ENCODE results near the gene BTBD10. TPM values are rescaled to one million over a fixed set of nuclear protein-coding genes. Genes with fewer than 3 reads are reported as not detected.

The BTBD10 gene
- total RNA-seq, 1 donor from 2014 or later: 18.8 TPM

- DNase-seq (no peak), ATAC-seq (ENCODE audit: low read depth) (no peak)
- no peak overlapping the region for H3K27ac Mint-ChIP-seq
- intact Hi-C loops (cut with micrococcal nuclease): no loop called here
- H3K9me3 Mint-ChIP-seq: no peaks in the 10 kb centered on the region
- CTCF ChIA-PET: no interaction called here
- POLR2A ChIA-PET: no interaction called here
- H3K4me1 Mint-ChIP-seq: peaks cover 3% of the 10 kb centered on the region
- H3K36me3 Mint-ChIP-seq (ENCODE audit: low read depth): peaks cover 84% of the 10 kb centered on the region
- no peak for TF ChIP-seq CTCF (IDR thresholded peaks at IDR 0.05)
- H3K4me3 Mint-ChIP-seq: no peak overlapping the region
- no peaks in the 10 kb centered on the region for H3K27me3 Mint-ChIP-seq
These were observed 100.4 kb downstream of the BTBD10 start for GRCh38 chr11:13362596-13363109.

- H3K27me3 Mint-ChIP-seq: no peaks in the 10 kb centered on the region
- H3K9me3 Mint-ChIP-seq: no peaks in the 10 kb centered on the region
- no peaks in the 10 kb centered on the region for H3K4me1 Mint-ChIP-seq
- TF ChIP-seq CTCF (IDR thresholded peaks at IDR 0.05): no peak
- ATAC-seq (ENCODE audit: low read depth): no peak
- no peak overlapping the region for H3K27ac Mint-ChIP-seq
- CTCF ChIA-PET: no interaction called here
- H3K36me3 Mint-ChIP-seq (ENCODE audit: low read depth): peaks cover 76% of the 10 kb centered on the region
- intact Hi-C loops (cut with micrococcal nuclease): no loop called here
- no peak overlapping the region for H3K4me3 Mint-ChIP-seq
- DNase-seq: no peak
- POLR2A ChIA-PET: no interaction called here
These were observed 104.3 kb downstream of the BTBD10 start for GRCh38 chr11:13358596-13359270.

GRCh38 chr11:13357232-13357631 lies 105.8 kb downstream of the BTBD10 start:
- Mint-ChIP-seq H3K4me3 (no peak overlapping the region), H3K9me3 (no peaks in the 10 kb centered on the region), H3K36me3 (ENCODE audit: low read depth) (peaks cover 80% of the 10 kb centered on the region), H3K4me1 (no peaks in the 10 kb centered on the region), H3K27me3 (no peaks in the 10 kb centered on the region), H3K27ac (no peak overlapping the region)
- POLR2A ChIA-PET: no interaction called here
- ATAC-seq (ENCODE audit: low read depth) (no peak), DNase-seq (no peak)
- no peak for TF ChIP-seq CTCF (IDR thresholded peaks at IDR 0.05)
- intact Hi-C loops (cut with micrococcal nuclease): no loop called here
- CTCF ChIA-PET: no interaction called here

- ChIA-PET CTCF (interaction anchor here (1.0 kb wide), 1 partner anchor 20 kb away, joined by 3 read pairs; no protein-coding TSS in a partner anchor), POLR2A (no interaction called here)
- Mint-ChIP-seq H3K27ac (no peak overlapping the region), H3K4me1 (no peaks in the 10 kb centered on the region), H3K9me3 (no peaks in the 10 kb centered on the region), H3K27me3 (no peaks in the 10 kb centered on the region), H3K36me3 (ENCODE audit: low read depth) (peaks cover 74% of the 10 kb centered on the region), H3K4me3 (no peak overlapping the region)
- intact Hi-C loops (cut with micrococcal nuclease): no loop called here
- TF ChIP-seq CTCF (IDR thresholded peaks at IDR 0.05): no peak
- DNase-seq (no peak), ATAC-seq (ENCODE audit: low read depth) (no peak)
These were observed 107.8 kb downstream of the BTBD10 start for GRCh38 chr11:13355191-13355590.

GRCh38 chr11:13354335-13354734 lies 108.7 kb downstream of the BTBD10 start:
- TF ChIP-seq CTCF (IDR thresholded peaks at IDR 0.05): no peak
- Mint-ChIP-seq H3K27ac (no peak overlapping the region), H3K36me3 (ENCODE audit: low read depth) (peaks cover 73% of the 10 kb centered on the region), H3K4me1 (peaks cover 3% of the 10 kb centered on the region), H3K27me3 (no peaks in the 10 kb centered on the region), H3K9me3 (no peaks in the 10 kb centered on the region), H3K4me3 (no peak overlapping the region)
- POLR2A ChIA-PET: interaction anchor here (0.6 kb wide), 1 partner anchor 16 kb away, joined by 3 read pairs; no protein-coding TSS in a partner anchor
- intact Hi-C loops (cut with micrococcal nuclease): no loop called here
- ATAC-seq (ENCODE audit: low read depth) (no peak), DNase-seq (no peak)
- CTCF ChIA-PET: interaction anchor here (1.0 to 1.1 kb wide), 2 partner anchors 10 to 20 kb away, joined by 3 read pairs; no protein-coding TSS in a partner anchor
